ENCODE data around the gene NUDT8.

DNA sequence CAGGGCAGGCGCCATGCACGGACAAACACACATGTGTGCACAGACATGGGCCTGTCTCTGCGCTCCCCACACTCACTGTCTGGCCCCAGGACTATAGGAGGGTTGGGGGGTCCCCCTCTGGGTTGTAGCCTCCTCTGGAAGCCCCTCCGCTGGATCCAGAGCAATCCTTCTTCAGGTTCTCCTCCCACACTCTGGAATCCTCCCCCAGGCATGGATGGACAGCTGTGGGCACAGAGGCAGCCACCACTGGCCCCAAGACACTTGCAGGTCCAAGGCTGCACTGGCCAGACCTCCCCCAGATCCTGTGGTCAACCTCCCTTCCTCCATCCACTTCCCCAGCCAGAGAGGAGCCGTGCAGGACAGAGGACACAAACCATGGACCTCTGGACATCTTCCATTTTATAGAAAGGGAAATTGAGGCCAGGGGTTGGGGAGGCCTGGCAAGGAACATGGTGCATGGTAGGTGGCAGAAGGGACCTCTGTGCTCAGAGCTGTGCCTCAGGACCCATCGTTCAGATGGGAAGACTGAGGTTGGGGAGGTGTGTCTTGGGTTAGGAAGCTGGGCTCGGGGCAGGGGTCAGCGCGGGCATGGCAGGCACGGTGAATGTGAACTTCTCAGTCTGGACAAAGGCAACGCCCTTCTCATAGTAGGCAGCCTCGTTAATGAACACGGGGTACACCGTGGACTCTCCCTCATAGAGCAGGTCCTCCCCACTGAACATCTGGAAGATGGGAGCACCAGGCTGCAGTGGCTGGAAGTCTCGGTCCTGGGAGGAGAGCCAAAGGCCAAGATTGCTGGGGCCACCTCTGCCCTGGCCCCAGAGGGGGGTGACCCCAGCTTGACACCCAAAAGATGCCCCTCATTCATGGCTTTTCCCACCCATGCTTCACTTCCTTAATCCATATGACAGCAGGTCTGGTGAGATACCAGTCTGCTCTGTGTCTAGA is 12.7 kb upstream of the NUDT8 start:
- TF ChIP-seq, protein P1, sequence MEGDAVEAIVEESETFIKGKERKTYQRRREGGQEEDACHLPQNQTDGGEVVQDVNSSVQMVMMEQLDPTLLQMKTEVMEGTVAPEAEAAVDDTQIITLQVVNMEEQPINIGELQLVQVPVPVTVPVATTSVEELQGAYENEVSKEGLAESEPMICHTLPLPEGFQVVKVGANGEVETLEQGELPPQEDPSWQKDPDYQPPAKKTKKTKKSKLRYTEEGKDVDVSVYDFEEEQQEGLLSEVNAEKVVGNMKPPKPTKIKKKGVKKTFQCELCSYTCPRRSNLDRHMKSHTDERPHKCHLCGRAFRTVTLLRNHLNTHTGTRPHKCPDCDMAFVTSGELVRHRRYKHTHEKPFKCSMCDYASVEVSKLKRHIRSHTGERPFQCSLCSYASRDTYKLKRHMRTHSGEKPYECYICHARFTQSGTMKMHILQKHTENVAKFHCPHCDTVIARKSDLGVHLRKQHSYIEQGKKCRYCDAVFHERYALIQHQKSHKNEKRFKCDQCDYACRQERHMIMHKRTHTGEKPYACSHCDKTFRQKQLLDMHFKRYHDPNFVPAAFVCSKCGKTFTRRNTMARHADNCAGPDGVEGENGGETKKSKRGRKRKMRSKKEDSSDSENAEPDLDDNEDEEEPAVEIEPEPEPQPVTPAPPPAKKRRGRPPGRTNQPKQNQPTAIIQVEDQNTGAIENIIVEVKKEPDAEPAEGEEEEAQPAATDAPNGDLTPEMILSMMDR (conservative IDR thresholded peaks at IDR 0.05): no peak
- TF ChIP-seq EZH2 (IDR thresholded peaks at IDR 0.05; ENCODE audit: low read depth): no peak

All from PC-9 (cell line).